Karpas-422 (cell line): Measurements from ENCODE around the gene FZD8. TPM values are rescaled to one million over a fixed set of nuclear protein-coding genes. Genes with fewer than 3 reads are reported as not detected.

Source experiments
- DNase-seq: peaks from one replicate; pipeline ENCODE4 v3.0.0-alpha.2; 2015
- H2AFZ ChIP-seq: fragments of 200-600 bp; sonication (generic); 2 replicates; pipeline ENCODE4 v1.6.1; 2014; ENCODE audit warnings: antibody characterized with exemption, low read length, mixed read lengths
- H3K27ac ChIP-seq: fragments of 200-600 bp; sonication (generic); 2 replicates; pipeline ENCODE4 v1.5.1; 2014; ENCODE audit warnings: mild to moderate bottlenecking, low read length, moderate library complexity
- H3K27me3 ChIP-seq: fragments of 200-600 bp; sonication (generic); 2 replicates; pipeline ENCODE4 v1.6.1; 2014; ENCODE audit warnings: low read length, mixed read lengths
- H3K36me3 ChIP-seq: fragments of 200-600 bp; sonication (generic); 2 replicates; pipeline ENCODE4 v1.6.1; 2014; ENCODE audit warnings: low read length, mixed read lengths; ENCODE audit not compliant: insufficient read depth
- H3K4me1 ChIP-seq: fragments of 200-600 bp; sonication (generic); 2 replicates; pipeline ENCODE4 v1.6.1; 2014; ENCODE audit warnings: mild to moderate bottlenecking, low read length, mixed read lengths
- H3K4me2 ChIP-seq: fragments of 200-600 bp; sonication (generic); 2 replicates; pipeline ENCODE4 v1.6.1; 2014; ENCODE audit warnings: low read length, low read depth, mild to moderate bottlenecking; ENCODE audit not compliant: poor library complexity, severe bottlenecking
- H3K4me3 ChIP-seq: fragments of 200-600 bp; sonication (generic); 2 replicates; pipeline ENCODE4 v1.5.1; 2014; ENCODE audit warnings: mild to moderate bottlenecking, antibody characterized with exemption, low read length, mixed read lengths
- H3K79me2 ChIP-seq: fragments of 200-600 bp; sonication (generic); 2 replicates; pipeline ENCODE4 v1.6.1; 2014; ENCODE audit warnings: mild to moderate bottlenecking, low read length, mixed read lengths
- H3K9ac ChIP-seq: fragments of 200-600 bp; sonication (generic); 2 replicates; pipeline ENCODE4 v1.6.0; 2014; ENCODE audit warnings: low read length
- H3K9me2 ChIP-seq: fragments of 200-600 bp; sonication (generic), shearing (Covaris generic); replicated peaks from 2 replicates; pipeline ENCODE4 v1.6.0; 2014; ENCODE audit warnings: mild to moderate bottlenecking, low read length, moderate library complexity; ENCODE audit not compliant: insufficient read depth
- H3K9me3 ChIP-seq: fragments of 300-700, 200-600 bp; sonication (generic); 2 replicates; pipeline ENCODE4 v1.6.1; 2014; ENCODE audit warnings: low read length, mixed read lengths
- H4K20me1 ChIP-seq: fragments of 200-600 bp; sonication (generic); 2 replicates; pipeline ENCODE4 v1.6.1; 2014; ENCODE audit warnings: mild to moderate bottlenecking, antibody characterized with exemption, low read length, low read depth; ENCODE audit not compliant: insufficient read depth
- total RNA-seq: library from RNA; depleted of rRNA; stranded (reverse); fragments of >200 nt; shearing (Covaris generic); gene quantifications from 2 replicates; pipeline ENCODE4 v1.2.3, GENCODE V29; 2014; ENCODE audit warnings: low replicate concordance

FZD8 gene
- total RNA-seq, 1 experiment from 2014 or later = 0.52 TPM

DNA sequence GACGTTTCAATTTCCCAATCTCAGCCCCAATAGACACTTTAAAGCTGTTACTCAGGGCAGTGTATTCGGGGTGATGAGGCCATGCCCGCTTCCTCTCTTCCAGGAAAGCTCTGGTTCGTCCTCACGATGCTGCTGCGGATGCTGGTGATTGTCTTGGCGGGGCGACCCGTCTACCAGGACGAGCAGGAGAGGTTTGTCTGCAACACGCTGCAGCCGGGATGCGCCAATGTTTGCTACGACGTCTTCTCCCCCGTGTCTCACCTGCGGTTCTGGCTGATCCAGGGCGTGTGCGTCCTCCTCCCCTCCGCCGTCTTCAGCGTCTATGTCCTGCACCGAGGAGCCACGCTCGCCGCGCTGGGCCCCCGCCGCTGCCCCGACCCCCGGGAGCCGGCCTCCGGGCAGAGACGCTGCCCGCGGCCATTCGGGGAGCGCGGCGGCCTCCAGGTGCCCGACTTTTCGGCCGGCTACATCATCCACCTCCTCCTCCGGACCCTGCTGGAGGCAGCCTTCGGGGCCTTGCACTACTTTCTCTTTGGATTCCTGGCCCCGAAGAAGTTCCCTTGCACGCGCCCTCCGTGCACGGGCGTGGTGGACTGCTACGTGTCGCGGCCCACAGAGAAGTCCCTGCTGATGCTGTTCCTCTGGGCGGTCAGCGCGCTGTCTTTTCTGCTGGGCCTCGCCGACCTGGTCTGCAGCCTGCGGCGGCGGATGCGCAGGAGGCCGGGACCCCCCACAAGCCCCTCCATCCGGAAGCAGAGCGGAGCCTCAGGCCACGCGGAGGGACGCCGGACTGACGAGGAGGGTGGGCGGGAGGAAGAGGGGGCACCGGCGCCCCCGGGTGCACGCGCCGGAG lies 34.4 kb downstream of the FZD8 start:
- Histone ChIP-seq H3K9ac (no peak overlapping the region), H3K36me3 (no peaks in the 10 kb centered on the region), H3K27me3 (no peaks in the 10 kb centered on the region), H2AFZ (no peak overlapping the region), H4K20me1 (no peaks in the 10 kb centered on the region), H3K4me1 (peaks cover 8% of the 10 kb centered on the region), H3K4me2 (no peak overlapping the region), H3K27ac (no peak overlapping the region), H3K9me3 (no peaks in the 10 kb centered on the region), H3K9me2 (no peaks in the 10 kb centered on the region), H3K79me2 (no peaks in the 10 kb centered on the region), H3K4me3 (no peak overlapping the region)
- no peak for DNase-seq

DNA sequence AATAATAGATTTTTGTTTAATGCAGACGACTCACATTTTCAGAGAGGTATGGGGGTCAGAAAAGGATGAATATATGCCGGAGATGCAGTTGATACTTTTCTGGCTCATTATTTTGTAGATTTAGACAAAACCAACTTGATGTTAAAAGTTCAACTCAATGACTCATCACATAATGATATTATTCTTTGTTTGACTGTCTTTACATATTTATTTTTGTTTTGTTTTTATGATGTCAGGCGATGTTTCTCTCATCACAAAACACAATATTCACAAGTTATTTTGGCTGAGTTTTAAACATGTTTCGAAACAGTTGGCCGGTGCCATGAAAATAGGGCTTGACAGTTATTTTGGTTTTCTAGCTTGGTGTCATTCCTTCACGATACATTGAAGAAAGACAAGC lies 35.7 kb downstream of the FZD8 start:
- Histone ChIP-seq H3K79me2 (no peaks in the 10 kb centered on the region), H3K27me3 (no peaks in the 10 kb centered on the region), H3K9me3 (no peaks in the 10 kb centered on the region), H3K9me2 (no peaks in the 10 kb centered on the region), H3K4me2 (no peak overlapping the region), H3K27ac (no peak overlapping the region), H3K9ac (no peak overlapping the region), H3K4me3 (no peak overlapping the region), H2AFZ (no peak overlapping the region), H3K36me3 (no peaks in the 10 kb centered on the region), H4K20me1 (no peaks in the 10 kb centered on the region), H3K4me1 (peaks cover 8% of the 10 kb centered on the region)
- DNase-seq = no peak

DNA sequence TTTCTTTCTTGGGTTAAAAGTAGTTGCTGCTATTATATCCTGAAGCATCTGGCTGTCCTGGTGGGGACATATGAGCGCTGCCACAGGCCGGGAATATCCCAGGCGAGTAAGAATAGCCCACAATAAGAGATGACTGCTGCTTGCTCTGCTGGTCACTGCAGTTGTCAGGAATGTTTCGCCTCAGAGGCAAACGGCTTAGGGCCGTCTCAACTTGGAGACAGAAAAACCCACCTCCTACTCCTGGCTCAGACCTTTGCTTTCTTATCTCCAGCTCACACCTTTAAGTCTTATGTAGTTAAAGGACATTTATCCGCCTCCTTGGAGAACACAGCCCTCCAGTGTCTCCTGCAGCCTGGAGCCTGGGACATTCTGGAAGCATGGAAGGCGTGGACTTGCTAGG lies 36.9 kb downstream of the FZD8 start, which contains the start of gene GJD4:
Gene GJD4 (plus strand): TSS at position 151 of the 400 bp plus-strand sequence. CDS start 227 bp downstream, at position 378.
- Histone ChIP-seq H3K36me3 (no peaks in the 10 kb centered on the region), H3K4me3 (no peak within 1 kb of the TSS), H3K9me3 (no peaks in the 10 kb centered on the region), H3K79me2 (no peaks in the 10 kb centered on the region), H3K9ac (no peak within 1 kb of the TSS), H3K27me3 (no peaks in the 10 kb centered on the region), H3K4me1 (peaks cover 8% of the 10 kb centered on the region), H3K4me2 (no peak within 1 kb of the TSS), H4K20me1 (no peaks in the 10 kb centered on the region), H3K27ac (no peak within 1 kb of the TSS), H2AFZ (no peak within 1 kb of the TSS), H3K9me2 (no peaks in the 10 kb centered on the region)
- DNase-seq = no peak

DNA sequence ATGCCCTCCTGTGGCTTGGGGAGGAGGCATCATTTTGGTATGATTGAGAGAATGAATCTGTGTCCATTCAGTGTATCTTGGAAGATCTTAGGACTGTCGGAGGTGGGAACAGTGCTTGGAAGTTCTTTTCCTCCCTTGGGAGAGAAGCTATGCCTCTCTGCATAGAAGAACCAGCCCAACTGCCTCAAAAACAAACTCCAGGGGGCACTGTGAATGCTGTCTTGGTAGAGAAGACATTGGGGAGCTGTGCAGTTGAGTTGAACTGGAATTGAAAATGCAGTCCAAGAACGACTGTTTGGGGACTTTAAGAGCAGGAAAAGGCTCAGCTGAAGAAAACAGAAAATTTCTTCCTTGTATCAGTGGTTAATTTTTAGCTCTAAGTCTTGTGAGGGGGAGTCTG lies 41.9 kb downstream of the FZD8 start:
- Histone ChIP-seq H3K27ac (no peak overlapping the region), H3K9me2 (no peaks in the 10 kb centered on the region), H3K4me2 (no peak overlapping the region), H3K36me3 (no peaks in the 10 kb centered on the region), H3K4me1 (peaks cover 8% of the 10 kb centered on the region), H3K9ac (no peak overlapping the region), H3K9me3 (no peaks in the 10 kb centered on the region), H3K27me3 (no peaks in the 10 kb centered on the region), H2AFZ (no peak overlapping the region), H3K4me3 (no peak overlapping the region), H3K79me2 (no peaks in the 10 kb centered on the region), H4K20me1 (no peaks in the 10 kb centered on the region)
- DNase-seq = peak; percentile 57

DNA sequence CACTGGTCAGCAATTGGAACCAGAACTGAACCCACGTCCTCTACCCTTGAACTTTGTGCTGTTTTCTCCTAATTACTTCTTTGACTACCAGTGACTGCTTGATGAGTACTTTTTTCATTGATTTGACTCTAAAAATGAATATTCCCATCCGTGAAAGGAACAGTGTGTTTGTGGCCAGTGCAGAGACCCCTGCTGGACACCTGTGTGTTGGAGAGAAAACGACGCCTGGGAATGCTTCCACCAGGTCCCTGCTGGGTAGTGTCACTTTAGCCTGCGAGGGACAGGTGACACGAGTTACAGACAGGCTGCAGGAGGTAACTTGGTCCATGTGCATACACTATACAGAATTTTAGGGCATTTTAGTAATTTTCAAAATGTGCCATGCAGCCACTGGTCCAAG lies 43.7 kb downstream of the FZD8 start:
- Histone ChIP-seq H3K36me3 (no peaks in the 10 kb centered on the region), H3K4me3 (no peak overlapping the region), H3K9me3 (no peaks in the 10 kb centered on the region), H3K79me2 (no peaks in the 10 kb centered on the region), H3K9ac (no peak overlapping the region), H4K20me1 (no peaks in the 10 kb centered on the region), H3K27me3 (no peaks in the 10 kb centered on the region), H2AFZ (no peak overlapping the region), H3K9me2 (no peaks in the 10 kb centered on the region), H3K27ac (no peak overlapping the region), H3K4me1 (no peaks in the 10 kb centered on the region; the same call in 1 of the 2 replicates), H3K4me2 (no peak overlapping the region)
- no peak for DNase-seq

DNA sequence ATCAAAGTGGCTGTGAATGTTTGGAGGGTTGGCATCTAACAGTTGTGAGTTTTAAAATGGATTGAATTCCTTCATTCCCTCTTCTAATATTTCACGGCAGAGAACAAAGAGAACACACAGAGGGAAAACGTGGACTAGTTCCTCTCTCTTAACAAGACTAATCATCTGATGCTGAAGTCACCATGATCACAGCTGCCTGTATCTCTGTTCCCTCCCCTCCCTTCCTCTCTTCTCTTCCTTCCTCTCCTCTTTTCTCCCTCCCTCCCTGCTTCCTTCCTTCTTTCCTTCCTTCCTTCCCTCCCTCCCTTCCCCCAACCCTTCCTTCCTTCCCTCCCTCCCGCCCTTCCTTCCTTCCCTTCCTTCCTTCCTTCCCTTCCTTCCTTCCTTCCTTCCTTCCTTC lies 47.0 kb downstream of the FZD8 start:
- no peak overlapping the region for H3K9ac ChIP-seq
- H3K27me3 ChIP-seq = no peaks in the 10 kb centered on the region
- H3K9me2 ChIP-seq = no peaks in the 10 kb centered on the region
- no peak overlapping the region for H3K4me3 ChIP-seq
- no peaks in the 10 kb centered on the region for H3K79me2 ChIP-seq
- H3K27ac ChIP-seq = no peak overlapping the region
- H4K20me1 ChIP-seq = no peaks in the 10 kb centered on the region
- no peaks in the 10 kb centered on the region for H3K9me3 ChIP-seq
- H3K36me3 ChIP-seq = no peaks in the 10 kb centered on the region
- H3K4me2 ChIP-seq = no peak overlapping the region
- no peaks in the 10 kb centered on the region for H3K4me1 ChIP-seq
- no peak for DNase-seq
- no peak overlapping the region for H2AFZ ChIP-seq

DNA sequence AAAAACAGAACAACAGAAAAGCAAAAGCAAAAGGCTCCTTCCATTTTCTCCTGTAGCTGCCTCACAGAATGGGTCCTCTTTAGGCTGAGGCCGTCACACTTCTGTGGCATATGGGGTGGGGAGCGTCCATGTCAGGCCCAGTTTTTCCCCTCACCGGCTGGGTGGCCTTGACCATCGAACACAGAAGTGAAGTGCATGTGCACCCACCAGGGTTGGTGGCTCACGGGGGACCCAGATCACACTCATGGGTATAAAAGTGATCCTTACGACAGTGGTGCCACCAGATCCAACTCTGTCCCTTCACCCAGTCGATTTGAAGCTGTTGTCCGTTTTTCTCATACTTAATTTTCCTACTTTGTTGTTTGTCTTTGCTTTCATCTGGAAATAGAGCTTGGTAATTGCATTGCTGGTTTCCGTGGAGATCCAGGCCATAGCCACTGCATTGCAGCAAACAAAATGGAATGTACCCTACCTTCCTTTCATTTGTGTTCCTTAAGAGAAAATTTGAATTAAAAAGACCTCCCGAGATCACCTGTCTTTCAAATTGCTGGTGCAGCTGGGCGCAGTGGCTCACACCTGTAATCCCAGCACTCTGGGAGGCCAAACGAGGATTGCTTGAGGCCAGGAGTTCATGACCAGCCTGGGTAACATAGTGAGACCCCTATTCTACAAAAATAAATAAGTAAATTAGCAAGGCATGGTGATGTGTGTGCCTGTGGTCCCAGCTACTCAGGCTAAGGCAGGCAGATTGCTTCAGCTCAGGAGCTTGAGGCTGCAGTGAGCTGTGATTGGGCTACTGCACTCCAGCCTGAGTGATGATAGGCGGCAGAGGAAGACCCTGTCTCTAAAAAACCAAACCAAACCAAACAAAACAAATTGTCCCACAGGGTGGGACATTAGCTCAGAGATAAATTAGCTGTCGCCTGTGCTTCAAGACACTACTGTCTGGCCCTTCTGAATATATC lies 47.7 kb downstream of the FZD8 start:
- H3K27me3 ChIP-seq = no peaks in the 10 kb centered on the region
- no peak overlapping the region for H3K9ac ChIP-seq
- H3K79me2 ChIP-seq = no peaks in the 10 kb centered on the region
- no peaks in the 10 kb centered on the region for H4K20me1 ChIP-seq
- H2AFZ ChIP-seq = no peak overlapping the region
- no peaks in the 10 kb centered on the region for H3K4me1 ChIP-seq
- H3K4me2 ChIP-seq = no peak overlapping the region
- no peak overlapping the region for H3K27ac ChIP-seq
- no peak overlapping the region for H3K4me3 ChIP-seq
- no peaks in the 10 kb centered on the region for H3K9me2 ChIP-seq
- no peaks in the 10 kb centered on the region for H3K36me3 ChIP-seq
- no peaks in the 10 kb centered on the region for H3K9me3 ChIP-seq
- no peak for DNase-seq

DNA sequence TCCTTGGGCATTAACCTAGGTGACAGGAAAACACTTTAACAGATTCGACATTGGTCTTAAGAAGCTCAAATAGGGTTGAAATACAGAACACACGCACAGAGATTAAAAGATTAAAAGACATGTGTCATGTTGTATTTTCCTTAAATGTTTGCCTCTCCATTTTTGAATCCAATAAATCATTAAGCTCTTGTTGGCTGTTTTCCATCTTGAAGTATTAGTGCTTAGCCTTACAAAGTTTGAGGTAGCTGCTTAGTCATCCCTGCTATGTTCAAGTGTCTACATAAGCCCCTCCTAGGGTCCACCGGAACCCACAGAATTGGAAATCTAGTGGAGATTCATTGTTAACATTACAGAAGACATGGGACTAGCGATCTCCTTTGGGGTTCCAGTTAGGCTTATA lies 49.7 kb downstream of the FZD8 start:
- DNase-seq = no peak
- Histone ChIP-seq H4K20me1 (no peaks in the 10 kb centered on the region), H3K9me2 (no peaks in the 10 kb centered on the region), H3K36me3 (no peaks in the 10 kb centered on the region), H3K9me3 (no peaks in the 10 kb centered on the region), H3K27me3 (no peaks in the 10 kb centered on the region), H3K4me3 (no peak overlapping the region), H3K9ac (no peak overlapping the region), H3K4me1 (no peaks in the 10 kb centered on the region), H3K79me2 (no peaks in the 10 kb centered on the region), H3K27ac (no peak overlapping the region), H2AFZ (no peak overlapping the region), H3K4me2 (no peak overlapping the region)
